Fibroblast of villous mesenchyme (primary cell): ENCODE data around the gene TEX101. TPM values are rescaled to one million over a fixed set of nuclear protein-coding genes. Genes with fewer than 3 reads are reported as not detected.
"Not testable (repeated sequence)": the region's sequence is repeated elsewhere in the genome, so short reads cannot be mapped to it uniquely, and the experiment has no call there.

Source experiments
- DNase-seq: peaks from one replicate; pipeline ENCODE4 v3.0.0-alpha.2; 2010; ENCODE audit warnings: low read depth
- H3K4me3 ChIP-seq: 2 replicates; pipeline ENCODE4 v1.5.1; 2011; ENCODE audit warnings: low read depth, mild to moderate bottlenecking, low read length
- total RNA-seq: library from RNA; depleted of rRNA; stranded (reverse); fragments of >200 nt; gene quantifications from 2 replicates; pipeline ENCODE4 v1.2.3, GENCODE V29; 2012
- TF ChIP-seq, protein P1 (sequence below): IDR thresholded peaks from 2 replicates; pipeline ENCODE4 v1.5.1; 2012; ENCODE audit warnings: low read depth, mild to moderate bottlenecking, low read length; ENCODE audit not compliant: insufficient read depth

The TEX101 gene, protein sequence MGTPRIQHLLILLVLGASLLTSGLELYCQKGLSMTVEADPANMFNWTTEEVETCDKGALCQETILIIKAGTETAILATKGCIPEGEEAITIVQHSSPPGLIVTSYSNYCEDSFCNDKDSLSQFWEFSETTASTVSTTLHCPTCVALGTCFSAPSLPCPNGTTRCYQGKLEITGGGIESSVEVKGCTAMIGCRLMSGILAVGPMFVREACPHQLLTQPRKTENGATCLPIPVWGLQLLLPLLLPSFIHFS
- total RNA-seq: not detected in 2 replicates

- no peak within 1 kb of the TSS for H3K4me3 ChIP-seq
- DNase-seq: no peak
- TF ChIP-seq, protein P1, sequence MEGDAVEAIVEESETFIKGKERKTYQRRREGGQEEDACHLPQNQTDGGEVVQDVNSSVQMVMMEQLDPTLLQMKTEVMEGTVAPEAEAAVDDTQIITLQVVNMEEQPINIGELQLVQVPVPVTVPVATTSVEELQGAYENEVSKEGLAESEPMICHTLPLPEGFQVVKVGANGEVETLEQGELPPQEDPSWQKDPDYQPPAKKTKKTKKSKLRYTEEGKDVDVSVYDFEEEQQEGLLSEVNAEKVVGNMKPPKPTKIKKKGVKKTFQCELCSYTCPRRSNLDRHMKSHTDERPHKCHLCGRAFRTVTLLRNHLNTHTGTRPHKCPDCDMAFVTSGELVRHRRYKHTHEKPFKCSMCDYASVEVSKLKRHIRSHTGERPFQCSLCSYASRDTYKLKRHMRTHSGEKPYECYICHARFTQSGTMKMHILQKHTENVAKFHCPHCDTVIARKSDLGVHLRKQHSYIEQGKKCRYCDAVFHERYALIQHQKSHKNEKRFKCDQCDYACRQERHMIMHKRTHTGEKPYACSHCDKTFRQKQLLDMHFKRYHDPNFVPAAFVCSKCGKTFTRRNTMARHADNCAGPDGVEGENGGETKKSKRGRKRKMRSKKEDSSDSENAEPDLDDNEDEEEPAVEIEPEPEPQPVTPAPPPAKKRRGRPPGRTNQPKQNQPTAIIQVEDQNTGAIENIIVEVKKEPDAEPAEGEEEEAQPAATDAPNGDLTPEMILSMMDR: no peak
Measured at GRCh38 chr19:43414554-43414953, at the start of gene TEX101. Gene TEX101 (plus strand): TSS chr19:43414890. CDS start chr19:43415920, 1,030 bp downstream.

- DNase-seq, H3K4me3 ChIP-seq: not testable (repeated sequence)
Measured at GRCh38 chr19:43365677-43366076, 49.0 kb upstream of the TEX101 start.

- DNase-seq: no peak
- TF ChIP-seq, protein P1: no peak
- no peak overlapping the region for H3K4me3 ChIP-seq
Measured at GRCh38 chr19:43367822-43368221, 46.9 kb upstream of the TEX101 start.

- H3K4me3 ChIP-seq, DNase-seq: not testable (repeated sequence)
Measured at GRCh38 chr19:43368897-43369296, 45.8 kb upstream of the TEX101 start.

- no peak for DNase-seq
- TF ChIP-seq, protein P1: no peak
- H3K4me3 ChIP-seq: no peak overlapping the region
Measured at GRCh38 chr19:43371909-43372308, 42.8 kb upstream of the TEX101 start.

DNA sequence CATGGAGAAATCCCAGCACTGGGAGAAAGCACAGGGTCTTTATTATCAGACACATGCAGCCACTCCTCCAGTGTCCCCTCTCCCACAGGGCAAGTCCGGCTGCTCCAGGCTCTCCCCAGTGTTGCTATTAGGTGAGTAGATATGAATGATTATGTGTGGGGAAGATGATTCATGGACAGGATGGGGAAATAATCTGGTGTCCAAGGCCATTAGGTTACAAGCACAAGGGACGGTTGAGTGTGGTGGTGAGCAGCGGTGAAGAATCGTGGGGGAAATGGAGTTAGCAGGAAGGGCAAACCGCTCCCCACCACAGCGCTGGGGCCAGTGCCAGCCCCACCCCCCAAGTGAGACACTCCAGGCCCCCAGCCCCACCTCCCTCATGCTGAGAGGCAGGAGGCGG, 42.2 kb upstream of the TEX101 start:
- no peak for DNase-seq
- H3K4me3 ChIP-seq: no peak overlapping the region
- TF ChIP-seq, protein P1: no peak

DNA sequence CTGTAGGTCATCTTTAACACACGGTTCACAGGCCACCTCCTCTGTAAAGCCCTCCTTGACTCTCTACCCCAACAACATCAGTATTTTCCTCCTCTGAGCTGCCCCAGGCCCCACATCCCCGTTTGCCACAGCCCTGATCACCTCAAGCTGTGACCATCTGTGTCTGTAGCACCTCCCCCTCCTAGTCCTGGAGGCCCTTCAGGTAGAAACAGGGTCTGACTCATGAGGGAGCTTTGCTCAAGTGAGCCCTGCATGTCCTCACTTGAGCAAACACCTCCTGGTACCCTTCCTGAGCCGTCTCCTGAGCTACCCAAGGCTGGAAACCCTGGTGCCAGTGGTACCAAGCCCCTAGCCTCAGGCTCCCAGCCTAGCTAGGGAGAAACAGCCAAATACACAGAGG, 37.1 kb upstream of the TEX101 start:
- not testable (repeated sequence) for H3K4me3 ChIP-seq, DNase-seq

- TF ChIP-seq, protein P1: no peak
- no peak overlapping the region for H3K4me3 ChIP-seq
- DNase-seq: no peak
Measured at GRCh38 chr19:43380008-43380407, 34.7 kb upstream of the TEX101 start.
